GM12878 (cell line): ENCODE measurements around the gene OCA2.

ENCODE experiments used
- ATF2 ChIP-seq: IDR thresholded peaks from 2 replicates; pipeline ENCODE4 v1.6.1; 2012; ENCODE audit warnings: low read length, inconsistent platforms
- CBX5 ChIP-seq: sonication (generic); IDR thresholded peaks from 2 replicates; pipeline ENCODE4 v1.6.1; 2016; ENCODE audit warnings: low read depth, moderate library complexity, mild to moderate bottlenecking, inconsistent platforms
- NR2C1 ChIP-seq: fragments of 450-650 bp; IDR thresholded peaks from 2 replicates; pipeline ENCODE4 v1.6.1; 2017; ENCODE audit warnings: antibody characterized with exemption, mild to moderate bottlenecking, moderate library complexity
- NRF1 ChIP-seq: conservative IDR thresholded peaks from 2 replicates; pipeline ENCODE4 v1.6.1; 2011; ENCODE audit warnings: mild to moderate bottlenecking, low read depth, low read length, improper control_type of control experiment
- PAX8 ChIP-seq: fragments of 450-650 bp; IDR thresholded peaks from 2 replicates; pipeline ENCODE4 v1.6.1; 2017; ENCODE audit warnings: mild to moderate bottlenecking, moderate library complexity
- USF1 ChIP-seq: IDR thresholded peaks from 2 replicates; pipeline ENCODE4 v1.6.1; 2011; ENCODE audit warnings: borderline replicate concordance, low read depth, mild to moderate bottlenecking, moderate library complexity, mixed read lengths, low read length; ENCODE audit not compliant: insufficient read depth; ENCODE audit errors: extremely low read length
- ZNF274 ChIP-seq: IDR thresholded peaks from one replicate; pipeline ENCODE4 v1.8.0; 2011; ENCODE audit not compliant: insufficient read length, insufficient read depth
- ZZZ3 ChIP-seq: IDR thresholded peaks from 2 replicates; pipeline ENCODE4 v1.6.1; 2011; ENCODE audit warnings: low read depth; ENCODE audit not compliant: control insufficient read depth, insufficient read length
- TF ChIP-seq, protein P1 (sequence below), 3 experiments: IDR thresholded peaks in 2 of 3; conservative IDR thresholded peaks in 1 of 3; 2 replicates each; pipeline ENCODE4 v1.5.1; 2011; ENCODE audit warnings: low read depth in 3 of 3, low read length in 3 of 3, mild to moderate bottlenecking in 3 of 3, control low read depth in 2 of 3, moderate library complexity in 2 of 3, inconsistent platforms in 1 of 3, mixed read lengths in 1 of 3; ENCODE audit not compliant: control insufficient read depth in 2 of 3, insufficient read depth in 1 of 3; ENCODE audit errors: extremely low read depth in 1 of 3
- TF ChIP-seq, protein P2 (sequence below): IDR thresholded peaks from 2 replicates; pipeline ENCODE4 v1.6.1; 2011; ENCODE audit warnings: low read depth, low read length, improper control_type of control experiment, borderline replicate concordance
- TF ChIP-seq, protein P3 (sequence below): fragments of 450-650 bp; IDR thresholded peaks from 2 replicates; pipeline ENCODE4 v1.6.1; 2017; ENCODE audit warnings: borderline replicate concordance

- TF ChIP-seq USF1: no peak
- TF ChIP-seq NR2C1: no peak
- no peak for TF ChIP-seq NRF1
- TF ChIP-seq ZNF274: no peak
- TF ChIP-seq, protein P1, sequence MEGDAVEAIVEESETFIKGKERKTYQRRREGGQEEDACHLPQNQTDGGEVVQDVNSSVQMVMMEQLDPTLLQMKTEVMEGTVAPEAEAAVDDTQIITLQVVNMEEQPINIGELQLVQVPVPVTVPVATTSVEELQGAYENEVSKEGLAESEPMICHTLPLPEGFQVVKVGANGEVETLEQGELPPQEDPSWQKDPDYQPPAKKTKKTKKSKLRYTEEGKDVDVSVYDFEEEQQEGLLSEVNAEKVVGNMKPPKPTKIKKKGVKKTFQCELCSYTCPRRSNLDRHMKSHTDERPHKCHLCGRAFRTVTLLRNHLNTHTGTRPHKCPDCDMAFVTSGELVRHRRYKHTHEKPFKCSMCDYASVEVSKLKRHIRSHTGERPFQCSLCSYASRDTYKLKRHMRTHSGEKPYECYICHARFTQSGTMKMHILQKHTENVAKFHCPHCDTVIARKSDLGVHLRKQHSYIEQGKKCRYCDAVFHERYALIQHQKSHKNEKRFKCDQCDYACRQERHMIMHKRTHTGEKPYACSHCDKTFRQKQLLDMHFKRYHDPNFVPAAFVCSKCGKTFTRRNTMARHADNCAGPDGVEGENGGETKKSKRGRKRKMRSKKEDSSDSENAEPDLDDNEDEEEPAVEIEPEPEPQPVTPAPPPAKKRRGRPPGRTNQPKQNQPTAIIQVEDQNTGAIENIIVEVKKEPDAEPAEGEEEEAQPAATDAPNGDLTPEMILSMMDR (IDR thresholded peaks at IDR 0.05 in 2 of 3, conservative IDR thresholded peaks at IDR 0.05 in 1 of 3; ENCODE audit: control insufficient read depth in 2 of 3, extremely low read depth in 1 of 3, insufficient read depth in 1 of 3, low read depth in 3 of 3, low read length in 3 of 3): no peak
- TF ChIP-seq, protein P2, sequence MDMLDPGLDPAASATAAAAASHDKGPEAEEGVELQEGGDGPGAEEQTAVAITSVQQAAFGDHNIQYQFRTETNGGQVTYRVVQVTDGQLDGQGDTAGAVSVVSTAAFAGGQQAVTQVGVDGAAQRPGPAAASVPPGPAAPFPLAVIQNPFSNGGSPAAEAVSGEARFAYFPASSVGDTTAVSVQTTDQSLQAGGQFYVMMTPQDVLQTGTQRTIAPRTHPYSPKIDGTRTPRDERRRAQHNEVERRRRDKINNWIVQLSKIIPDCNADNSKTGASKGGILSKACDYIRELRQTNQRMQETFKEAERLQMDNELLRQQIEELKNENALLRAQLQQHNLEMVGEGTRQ: no peak
- no peak for TF ChIP-seq PAX8
- no peak for TF ChIP-seq ATF2
- TF ChIP-seq CBX5: no peak
- no peak for TF ChIP-seq ZZZ3
- TF ChIP-seq, protein P3, sequence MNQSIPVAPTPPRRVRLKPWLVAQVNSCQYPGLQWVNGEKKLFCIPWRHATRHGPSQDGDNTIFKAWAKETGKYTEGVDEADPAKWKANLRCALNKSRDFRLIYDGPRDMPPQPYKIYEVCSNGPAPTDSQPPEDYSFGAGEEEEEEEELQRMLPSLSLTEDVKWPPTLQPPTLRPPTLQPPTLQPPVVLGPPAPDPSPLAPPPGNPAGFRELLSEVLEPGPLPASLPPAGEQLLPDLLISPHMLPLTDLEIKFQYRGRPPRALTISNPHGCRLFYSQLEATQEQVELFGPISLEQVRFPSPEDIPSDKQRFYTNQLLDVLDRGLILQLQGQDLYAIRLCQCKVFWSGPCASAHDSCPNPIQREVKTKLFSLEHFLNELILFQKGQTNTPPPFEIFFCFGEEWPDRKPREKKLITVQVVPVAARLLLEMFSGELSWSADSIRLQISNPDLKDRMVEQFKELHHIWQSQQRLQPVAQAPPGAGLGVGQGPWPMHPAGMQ: no peak
Measured at GRCh38 chr15:28132524-28133275, 33.6 kb upstream of the OCA2 start.
